K562 (cell line): Measurements from ENCODE around the gene HIVEP1. TPM values are rescaled to one million over a fixed set of nuclear protein-coding genes. Genes with fewer than 3 reads are reported as not detected.

Experiments
- ARID1B ChIP-seq: fragments of 450-650 bp; IDR thresholded peaks from 2 replicates; pipeline ENCODE4 v1.6.1; 2016; ENCODE audit warnings: antibody characterized with exemption, mild to moderate bottlenecking, inconsistent platforms
- ATF7 ChIP-seq: fragments of 450-650 bp; IDR thresholded peaks from 2 replicates; pipeline ENCODE4 v1.7.1; 2014; ENCODE audit warnings: mild to moderate bottlenecking, moderate library complexity
- BRF1 ChIP-seq: IDR thresholded peaks from 3 replicates; pipeline ENCODE4 v1.6.1; 2011; ENCODE audit warnings: borderline replicate concordance, mild to moderate bottlenecking; ENCODE audit not compliant: insufficient read length; ENCODE audit errors: extremely low read depth
- DPF2 ChIP-seq: fragments of 450-650 bp; IDR thresholded peaks from 2 replicates; pipeline ENCODE4 v1.6.1; 2016
- ELF1 ChIP-seq: fragments of 200-800 bp; sonication (Bioruptor generic); IDR thresholded peaks from 2 replicates; pipeline ENCODE4 v1.6.1; 2016; ENCODE audit warnings: missing genetic modification characterization, missing compliant biosample characterization
- EP300 ChIP-seq: IDR thresholded peaks from 2 replicates; pipeline ENCODE4 v1.6.1; 2012; ENCODE audit warnings: low read length, improper control_type of control experiment
- FOXJ2 ChIP-seq: fragments of 200-800 bp; sonication (Bioruptor generic); IDR thresholded peaks from 2 replicates; pipeline ENCODE4 v1.6.1; 2016; ENCODE audit warnings: missing genetic modification characterization, missing compliant biosample characterization
- HEY1 ChIP-seq: fragments of 250-450 bp; sonication (Bioruptor Pico); IDR thresholded peaks from 2 replicates; pipeline ENCODE4 v1.5.0; 2020; ENCODE audit warnings: mild to moderate bottlenecking, moderate library complexity, borderline replicate concordance
- JUN ChIP-seq, 2 experiments: sonication (generic) in 1 of 2; formaldehyde crosslinking in 1 of 2; IDR thresholded peaks; 2 replicates each; pipeline versions ENCODE4 v1.6.1 to v1.8.0; 2012 to 2022; ENCODE audit warnings: borderline replicate concordance in 2 of 2, mild to moderate bottlenecking in 2 of 2, improper control_type of control experiment in 1 of 2, low read depth in 1 of 2, low read length in 1 of 2, missing genetic modification reagents in 1 of 2
- LEF1 ChIP-seq: fragments of 450-650 bp; IDR thresholded peaks from 2 replicates; pipeline ENCODE4 v1.6.1; 2016; ENCODE audit warnings: mild to moderate bottlenecking
- MAZ ChIP-seq, 2 experiments: fragments of 450-650 bp in 1 of 2; sonication (generic) in 1 of 2; formaldehyde crosslinking; IDR thresholded peaks in 1 of 2; conservative IDR thresholded peaks in 1 of 2; 2 replicates each; pipeline versions ENCODE4 v1.4.0 to v1.5.0; 2020; ENCODE audit warnings: mild to moderate bottlenecking in 1 of 2, missing genetic modification reagents in 1 of 2
- MEIS2 ChIP-seq: fragments of 450-650 bp; IDR thresholded peaks from 2 replicates; pipeline ENCODE4 v1.6.1; 2014; ENCODE audit warnings: mild to moderate bottlenecking; ENCODE audit not compliant: partially characterized antibody
- NELFE ChIP-seq: IDR thresholded peaks from 2 replicates; pipeline ENCODE4 v1.6.1; 2011; ENCODE audit warnings: mild to moderate bottlenecking; ENCODE audit not compliant: insufficient read depth, insufficient read length
- NR2C1 ChIP-seq, 2 experiments: fragments of 450-650 bp; IDR thresholded peaks; 2 replicates each; pipeline ENCODE4 v1.6.1; 2017; ENCODE audit warnings: mild to moderate bottlenecking in 2 of 2, antibody characterized with exemption in 1 of 2, inconsistent platforms in 1 of 2, missing compliant biosample characterization in 1 of 2, missing genetic modification characterization in 1 of 2
- RBFOX2 ChIP-seq: fragments of 200-400 bp; formaldehyde crosslinking; IDR thresholded peaks from 2 replicates; pipeline ENCODE4 v1.6.1; 2017; ENCODE audit warnings: low read depth, mild to moderate bottlenecking, low read length, moderate library complexity
- SLC30A9 ChIP-seq: fragments of 250-450 bp; sonication (Bioruptor Pico); IDR thresholded peaks from 2 replicates; pipeline ENCODE4 v1.8.0; 2022; ENCODE audit warnings: mild to moderate bottlenecking, moderate library complexity
- SMARCA4 ChIP-seq: fragments of 450-650 bp; IDR thresholded peaks from 2 replicates; pipeline ENCODE4 v1.6.1; 2016
- SMARCB1 ChIP-seq: IDR thresholded peaks from 2 replicates; pipeline ENCODE4 v1.6.1; 2011; ENCODE audit warnings: improper control_type of control experiment, low read depth; ENCODE audit not compliant: insufficient read length
- SMARCE1 ChIP-seq: fragments of 450-650 bp; IDR thresholded peaks from 2 replicates; pipeline ENCODE4 v1.7.1; 2016; ENCODE audit warnings: mild to moderate bottlenecking
- ZNF175 ChIP-seq: fragments of 200-800 bp; sonication (Bioruptor generic); IDR thresholded peaks from 2 replicates; pipeline ENCODE4 v1.6.1; 2016; ENCODE audit warnings: low read depth, mild to moderate bottlenecking, missing genetic modification characterization, missing compliant biosample characterization
- ZNF311 ChIP-seq: fragments of 250-450 bp; sonication (Bioruptor Pico); IDR thresholded peaks from 2 replicates; pipeline ENCODE4 v1.4.0; 2020; ENCODE audit warnings: mild to moderate bottlenecking, moderate library complexity
- ZNF395 ChIP-seq: fragments of 200-800 bp; sonication (Bioruptor generic); IDR thresholded peaks from 2 replicates; pipeline ENCODE4 v1.6.1; 2017; ENCODE audit warnings: missing genetic modification characterization, missing compliant biosample characterization
- ZNF592 ChIP-seq: fragments of 450-650 bp; IDR thresholded peaks from 2 replicates; pipeline ENCODE4 v1.6.1; 2017; ENCODE audit warnings: antibody characterized with exemption, mild to moderate bottlenecking
- polyA plus RNA-seq, 8 experiments: library from polyadenylated mRNA; depleted of rRNA in 4 of 8; stranded (reverse) in 5 of 8; unstranded in 3 of 8; fragments of >200 nt; fragmentation: Nextera tagmentation in 2 of 8; fragmentation: Illumina TruSeq in 1 of 8; extraction: Ambion mirVana in 2 of 8; extraction: Trizol in 1 of 8; gene quantifications; 2 replicates each; pipeline versions ENCODE4 v1.2.1 to v1.2.3, GENCODE V29; 2011 to 2014; ENCODE audit warnings: inconsistent platforms in 1 of 8, missing spikeins in 1 of 8
- total RNA-seq, 7 experiments: library from RNA; depleted of rRNA in 6 of 7; stranded (reverse); fragments of >200 nt in 6 of 7; fragmentation: Illumina TruSeq in 2 of 7; extraction: Trizol in 2 of 7; gene quantifications; 2 replicates each; pipeline versions ENCODE4 v1.2.1 to v1.2.3, GENCODE V29; 2011 to 2021; ENCODE audit warnings: low replicate concordance in 1 of 7

HIVEP1 gene
- total and polyA plus RNA-seq, 9 of the 15 experiments (the other 6 are each of a cell fraction or from before 2014, with no cell fraction given), result 6.0 to 33.3 (median 21.7) TPM

GRCh38 chr6:11978169-11978987 is 33.7 kb upstream of the HIVEP1 start (continued):
- no peak for TF ChIP-seq BRF1
- TF ChIP-seq SMARCE1, result 0 out of 2 replicates have a peak, but pooled peaks have one; percentile 35
- TF ChIP-seq ZNF175, result peak; percentile 55; the same call in 1 of the 2 replicates
- 0 out of 2 replicates have a peak, but pooled peaks have one; percentile 40 for TF ChIP-seq ZNF311 (CRISPR knock-in tag)
- TF ChIP-seq ELF1 (tag), result peak; percentile 74
- peak; percentile 90 for TF ChIP-seq ZNF592
- TF ChIP-seq RBFOX2, result no peak
- TF ChIP-seq NELFE, result no peak
- TF ChIP-seq ATF7, result peak; percentile 87
- 0 out of 4 replicates have a peak, but pooled peaks of 1 of the 2 experiments have one; percentile 23 for TF ChIP-seq MAZ (CRISPR knock-in tag; conservative IDR thresholded peaks at IDR 0.05 in 1 of 2, IDR thresholded peaks at IDR 0.05 in 1 of 2)
- TF ChIP-seq MEIS2, result peak; percentile 99
- TF ChIP-seq SMARCA4, result peak; percentile 70
- TF ChIP-seq EP300, result peak; percentile 46
- 0 out of 2 replicates have a peak, but pooled peaks have one; percentile 12 for TF ChIP-seq JUN (IDR thresholded peaks at IDR 0.05; ENCODE audit: borderline replicate concordance, low read depth, low read length)
- no peak for TF ChIP-seq JUN (CRISPR knock-in tag; IDR thresholded peaks at IDR 0.05; ENCODE audit: borderline replicate concordance)
- peak; percentile 77; the same call in 1 of the 2 replicates for TF ChIP-seq FOXJ2 (tag)
- TF ChIP-seq ZNF395 (CRISPR knock-in tag), result peak; percentile 49; the same call in 1 of the 2 replicates
- peak; percentile 75 for TF ChIP-seq DPF2
- TF ChIP-seq SMARCB1, result no peak
- peak; percentile 46; the same call in 1 of the 2 replicates for TF ChIP-seq ARID1B
- peak; percentile 92 for TF ChIP-seq NR2C1 (IDR thresholded peaks at IDR 0.05)
- TF ChIP-seq NR2C1 (tag; IDR thresholded peaks at IDR 0.05), result peak; percentile 92
- TF ChIP-seq SLC30A9 (CRISPR knock-in tag), result no peak
- peak; percentile 69 for TF ChIP-seq LEF1
- no peak for TF ChIP-seq HEY1 (CRISPR knock-in tag)
